Measurements from ENCODE around the gene CST7. TPM values are rescaled to one million over a fixed set of nuclear protein-coding genes. Genes with fewer than 3 reads are reported as not detected.
"Not testable (repeated sequence)": the region's sequence is repeated elsewhere in the genome, so short reads cannot be mapped to it uniquely, and the experiment has no call there.

CST7 gene
- total RNA-seq, 1 experiment from 2014 or later, result not detected

- Mint-ChIP-seq H3K9me3 (peaks cover 16 to 24% of the 10 kb centered on the region in 2 experiments), H3K36me3 (ENCODE audit: insufficient read depth in 1 of 3, low read depth in 3 of 3) (peaks cover 7 to 18% (median 11%) of the 10 kb centered on the region in 3 experiments; a peak in 6 of 7 replicates), H3K27me3 (ENCODE audit: low read depth) (peaks cover 16% of the 10 kb centered on the region)
- H3K4ac ChIP-seq (ENCODE audit: low read depth, low read length); H2BK20ac ChIP-seq (ENCODE audit: low read depth, low read length, poor library complexity, severe bottlenecking); H3K56ac ChIP-seq (ENCODE audit: insufficient read length, low read depth, low read length); H2BK120ac ChIP-seq (ENCODE audit: low read depth, low read length, poor library complexity, severe bottlenecking); H3K4me1 Mint-ChIP-seq; H2BK5ac ChIP-seq (ENCODE audit: insufficient read length, low read length); H3K9ac ChIP-seq (ENCODE audit: extremely low read depth, insufficient read length, low read length); H3T11ph ChIP-seq (ENCODE audit: low read length); H3K27me3 ChIP-seq (ENCODE audit: insufficient read depth, low read length); H3K79me2 ChIP-seq (ENCODE audit: insufficient read depth, low read length); H4K5ac ChIP-seq (ENCODE audit: insufficient read length, low read depth, low read length); H4K20me1 ChIP-seq (ENCODE audit: control insufficient read depth, insufficient read depth, insufficient read length); H3K27ac ChIP-seq (ENCODE audit: insufficient read length, low read depth, low read length); H3K4me3 Mint-ChIP-seq; H4K8ac ChIP-seq (replicated peaks; ENCODE audit: insufficient read length, low read depth, low read length); H2BK15ac ChIP-seq (ENCODE audit: low read depth, low read length); H3K23me2 ChIP-seq (ENCODE audit: insufficient read length, low read depth, low read length, poor library complexity, severe bottlenecking); H3K9me3 ChIP-seq (ENCODE audit: control insufficient read depth, low read depth, low read length); H3K18ac ChIP-seq (ENCODE audit: insufficient read length, low read depth, low read length); H3K14ac ChIP-seq (ENCODE audit: insufficient read depth, low read length); H2AK5ac ChIP-seq (ENCODE audit: insufficient read length, low read length); H3K4me1 ChIP-seq (ENCODE audit: insufficient read depth, low read length); H3K23ac ChIP-seq (ENCODE audit: insufficient read length, low read depth, low read length); H3K27ac Mint-ChIP-seq; H3K79me1 ChIP-seq (ENCODE audit: insufficient read depth, low read depth, low read length, poor library complexity, severe bottlenecking); H4K91ac ChIP-seq (ENCODE audit: insufficient read length, low read depth, low read length); H2AFZ ChIP-seq (ENCODE audit: low read length); DNase-seq; H3K4me2 ChIP-seq (ENCODE audit: insufficient read depth, insufficient read length, low read length); H2BK12ac ChIP-seq (ENCODE audit: insufficient read length, low read depth, low read length): not testable (repeated sequence)
- no CpG with 5 or more reads among the region's 3 CpGs for WGBS (ENCODE audit: extremely low coverage, insufficient read length, low lambda C conversion rate)
These were observed 28.4 kb upstream of the CST7 start for GRCh38 chr20:24920706-24921105.

- no CpG with 5 or more reads among the region's 5 CpGs for WGBS (ENCODE audit: extremely low coverage, insufficient read length, low lambda C conversion rate)
These were observed 19.8 kb upstream of the CST7 start for GRCh38 chr20:24929259-24929658.

More at GRCh38 chr20:24929259-24929658, 19.8 kb upstream of the CST7 start:
- not testable (repeated sequence) for H2BK5ac ChIP-seq (ENCODE audit: insufficient read length, low read length); H2BK12ac ChIP-seq (ENCODE audit: insufficient read length, low read depth, low read length); H3K27ac ChIP-seq (ENCODE audit: insufficient read length, low read depth, low read length); H3T11ph ChIP-seq (ENCODE audit: low read length); H3K36me3 Mint-ChIP-seq (ENCODE audit: insufficient read depth in 1 of 3, low read depth in 3 of 3); H3K27me3 ChIP-seq (ENCODE audit: insufficient read depth, low read length); H4K20me1 ChIP-seq (ENCODE audit: control insufficient read depth, insufficient read depth, insufficient read length); H3K4me2 ChIP-seq (ENCODE audit: insufficient read depth, insufficient read length, low read length); H3K9ac ChIP-seq (ENCODE audit: extremely low read depth, insufficient read length, low read length); DNase-seq; H3K23ac ChIP-seq (ENCODE audit: insufficient read length, low read depth, low read length); H3K27ac Mint-ChIP-seq; H3K79me1 ChIP-seq (ENCODE audit: insufficient read depth, low read depth, low read length, poor library complexity, severe bottlenecking); H4K91ac ChIP-seq (ENCODE audit: insufficient read length, low read depth, low read length); H3K9me3 Mint-ChIP-seq; H3K14ac ChIP-seq (ENCODE audit: insufficient read depth, low read length); H3K4me1 ChIP-seq (ENCODE audit: insufficient read depth, low read length); H3K27me3 Mint-ChIP-seq (ENCODE audit: low read depth); H3K4me3 Mint-ChIP-seq; H4K5ac ChIP-seq (ENCODE audit: insufficient read length, low read depth, low read length); H2AFZ ChIP-seq (ENCODE audit: low read length); H3K18ac ChIP-seq (ENCODE audit: insufficient read length, low read depth, low read length); H2BK15ac ChIP-seq (ENCODE audit: low read depth, low read length); H2AK5ac ChIP-seq (ENCODE audit: insufficient read length, low read length); H3K9me3 ChIP-seq (ENCODE audit: control insufficient read depth, low read depth, low read length); H3K4ac ChIP-seq (ENCODE audit: low read depth, low read length); H3K79me2 ChIP-seq (ENCODE audit: insufficient read depth, low read length); H3K56ac ChIP-seq (ENCODE audit: insufficient read length, low read depth, low read length); H4K8ac ChIP-seq (replicated peaks; ENCODE audit: insufficient read length, low read depth, low read length); H3K23me2 ChIP-seq (ENCODE audit: insufficient read length, low read depth, low read length, poor library complexity, severe bottlenecking); H2BK20ac ChIP-seq (ENCODE audit: low read depth, low read length, poor library complexity, severe bottlenecking); H2BK120ac ChIP-seq (ENCODE audit: low read depth, low read length, poor library complexity, severe bottlenecking)
- peaks cover 15 to 18% of the 10 kb centered on the region in 2 experiments for H3K4me1 Mint-ChIP-seq
